ENCODE measurements around the gene PRELID3B.

DNA sequence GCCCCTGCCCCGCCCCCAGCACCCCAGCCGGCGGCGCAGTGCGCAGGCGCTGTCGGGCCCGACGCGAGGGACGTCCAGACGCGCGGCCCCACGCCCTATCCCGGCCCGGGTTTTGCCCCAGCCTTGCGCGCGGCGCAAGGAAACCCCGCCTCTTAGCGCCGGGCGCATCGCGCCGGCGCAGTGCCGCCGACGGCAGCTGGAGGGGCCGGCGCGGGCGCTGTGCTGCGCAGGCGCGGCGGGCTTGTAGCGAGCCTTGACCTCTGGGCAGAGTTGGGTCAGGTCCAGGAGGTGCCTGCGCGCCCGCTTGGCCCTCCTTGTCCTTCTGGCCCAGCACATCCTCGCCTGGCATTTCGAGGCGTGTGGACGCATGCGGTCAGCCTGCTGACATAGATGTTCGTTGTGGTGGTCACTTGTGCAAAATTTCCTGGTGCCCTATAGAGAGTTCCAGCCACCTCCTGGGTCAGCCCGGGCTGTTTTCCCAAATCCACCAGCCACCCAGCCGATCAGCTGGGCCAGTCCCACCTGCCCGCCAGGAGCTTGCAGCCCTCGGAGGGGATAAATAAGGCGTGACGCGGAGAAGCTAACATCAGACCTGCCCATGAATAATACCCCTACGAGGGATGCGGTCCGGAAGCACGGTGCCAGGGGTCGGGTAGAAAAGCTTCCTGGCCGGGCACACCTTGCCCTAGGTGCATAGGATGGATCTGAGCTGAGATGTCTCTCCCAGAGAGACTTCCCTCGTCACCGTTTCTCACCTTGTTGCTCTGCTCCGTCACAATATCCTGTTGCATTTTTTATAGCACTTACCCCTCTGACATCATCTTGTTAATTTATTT is 428 bp upstream of the PRELID3B start:
- TF ChIP-seq, protein P1, sequence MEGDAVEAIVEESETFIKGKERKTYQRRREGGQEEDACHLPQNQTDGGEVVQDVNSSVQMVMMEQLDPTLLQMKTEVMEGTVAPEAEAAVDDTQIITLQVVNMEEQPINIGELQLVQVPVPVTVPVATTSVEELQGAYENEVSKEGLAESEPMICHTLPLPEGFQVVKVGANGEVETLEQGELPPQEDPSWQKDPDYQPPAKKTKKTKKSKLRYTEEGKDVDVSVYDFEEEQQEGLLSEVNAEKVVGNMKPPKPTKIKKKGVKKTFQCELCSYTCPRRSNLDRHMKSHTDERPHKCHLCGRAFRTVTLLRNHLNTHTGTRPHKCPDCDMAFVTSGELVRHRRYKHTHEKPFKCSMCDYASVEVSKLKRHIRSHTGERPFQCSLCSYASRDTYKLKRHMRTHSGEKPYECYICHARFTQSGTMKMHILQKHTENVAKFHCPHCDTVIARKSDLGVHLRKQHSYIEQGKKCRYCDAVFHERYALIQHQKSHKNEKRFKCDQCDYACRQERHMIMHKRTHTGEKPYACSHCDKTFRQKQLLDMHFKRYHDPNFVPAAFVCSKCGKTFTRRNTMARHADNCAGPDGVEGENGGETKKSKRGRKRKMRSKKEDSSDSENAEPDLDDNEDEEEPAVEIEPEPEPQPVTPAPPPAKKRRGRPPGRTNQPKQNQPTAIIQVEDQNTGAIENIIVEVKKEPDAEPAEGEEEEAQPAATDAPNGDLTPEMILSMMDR (IDR thresholded peaks at IDR 0.05) = peak in 2 of 7 experiments; percentile 36 to 41
- TF ChIP-seq POLR2A (IDR thresholded peaks at IDR 0.05) = no peak
